Duodenal mucosa (tissue), 2 donors: Measurements from ENCODE around the gene ARHGEF10L.
A peak's percentile ranks its signal among the peaks of the same experiment; 100 is the strongest.

Source experiments
- H3K27ac ChIP-seq: one replicate; pipeline ENCODE4 v1.7.0; 2013; ENCODE audit warnings: low read depth, low read length
- H3K27me3 ChIP-seq, 2 donors: one replicate each; pipeline ENCODE4 v1.7.0; 2013; ENCODE audit warnings: low read length in 2 of 2, control low read depth in 1 of 2; ENCODE audit not compliant: insufficient read depth in 2 of 2, control insufficient read depth in 1 of 2
- H3K36me3 ChIP-seq, 2 donors: one replicate each; pipeline ENCODE4 v1.7.0; 2013; ENCODE audit warnings: low read length in 2 of 2, control low read depth in 1 of 2; ENCODE audit not compliant: insufficient read depth in 2 of 2, control insufficient read depth in 1 of 2
- H3K4me1 ChIP-seq, 2 donors: one replicate each; pipeline ENCODE4 v1.7.0; 2013; ENCODE audit warnings: low read length in 2 of 2, control low read depth in 1 of 2; ENCODE audit not compliant: insufficient read depth in 2 of 2, control insufficient read depth in 1 of 2
- H3K4me3 ChIP-seq, 2 donors: one replicate each; pipeline ENCODE4 v1.7.0; 2013; ENCODE audit warnings: low read length in 2 of 2, low read depth in 1 of 2
- H3K9ac ChIP-seq, 2 donors: one replicate each; pipeline ENCODE4 v1.7.0; 2013; ENCODE audit warnings: low read length in 2 of 2, low read depth in 1 of 2
- H3K9me3 ChIP-seq, 2 donors: one replicate each; pipeline ENCODE4 v1.7.0; 2013; ENCODE audit warnings: low read length in 2 of 2, control low read depth in 1 of 2; ENCODE audit not compliant: control insufficient read depth in 1 of 2

The ARHGEF10L gene

DNA sequence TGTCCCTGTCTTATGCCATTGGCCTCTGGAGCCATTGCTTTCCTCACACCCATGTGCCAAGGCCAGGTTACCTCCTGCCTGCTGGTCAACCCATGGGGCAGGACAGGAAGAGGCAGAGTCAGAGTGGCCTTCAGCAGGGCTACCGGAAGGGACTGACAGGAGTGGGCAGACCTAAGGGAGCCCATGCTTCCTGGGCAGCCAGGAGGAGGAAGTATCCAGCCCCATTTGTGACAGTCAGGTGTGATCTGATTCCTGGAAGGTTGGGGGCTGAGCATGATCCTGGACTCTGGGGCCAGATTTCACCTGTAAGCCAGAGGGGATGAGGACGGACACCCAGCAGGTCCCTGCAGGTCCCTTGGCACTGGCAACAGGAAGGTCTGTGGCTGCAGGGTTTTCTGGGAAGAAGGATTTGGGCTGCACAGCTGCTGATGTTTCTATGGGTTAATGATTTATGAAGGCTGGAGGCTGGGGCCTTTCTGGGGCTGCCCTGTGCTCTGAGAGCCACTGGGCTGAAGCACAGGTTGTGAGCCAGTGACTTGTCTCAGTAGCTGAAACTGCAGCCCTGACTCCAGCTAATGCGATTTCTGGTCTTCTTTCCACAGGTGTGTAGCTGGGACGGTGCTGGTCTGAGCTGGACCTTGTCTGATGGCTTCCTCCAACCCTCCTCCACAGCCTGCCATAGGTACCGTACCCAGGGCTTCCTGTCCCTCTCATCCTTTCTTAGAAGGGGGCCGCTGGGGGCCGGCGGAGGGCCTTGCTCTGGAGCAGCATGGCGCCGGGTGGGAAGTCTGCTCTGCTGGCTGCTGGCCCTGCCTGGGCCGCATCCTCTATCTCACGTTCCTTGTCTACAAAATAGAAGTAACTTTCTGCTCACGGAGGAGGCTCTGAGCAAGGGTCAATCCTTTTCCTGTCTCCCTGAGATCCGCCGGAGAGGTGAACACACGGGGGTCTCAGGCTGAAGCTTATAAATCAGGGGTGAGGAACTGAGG lies 40.7 kb downstream of the ARHGEF10L start:
- H3K27me3 ChIP-seq = no peaks in the 10 kb centered on the region
- H3K9me3 ChIP-seq = no peaks in the 10 kb centered on the region
- H3K36me3 ChIP-seq = peaks cover 0 to 3% of the 10 kb centered on the region in 2 donors
- H3K9ac ChIP-seq = peak overlapping the region; percentile 67 to 74
- peak overlapping the region; percentile 77 for H3K27ac ChIP-seq
- H3K4me3 ChIP-seq = peak overlapping the region; percentile 66 to 71
- peaks cover 40% of the 10 kb centered on the region in 2 donors for H3K4me1 ChIP-seq

DNA sequence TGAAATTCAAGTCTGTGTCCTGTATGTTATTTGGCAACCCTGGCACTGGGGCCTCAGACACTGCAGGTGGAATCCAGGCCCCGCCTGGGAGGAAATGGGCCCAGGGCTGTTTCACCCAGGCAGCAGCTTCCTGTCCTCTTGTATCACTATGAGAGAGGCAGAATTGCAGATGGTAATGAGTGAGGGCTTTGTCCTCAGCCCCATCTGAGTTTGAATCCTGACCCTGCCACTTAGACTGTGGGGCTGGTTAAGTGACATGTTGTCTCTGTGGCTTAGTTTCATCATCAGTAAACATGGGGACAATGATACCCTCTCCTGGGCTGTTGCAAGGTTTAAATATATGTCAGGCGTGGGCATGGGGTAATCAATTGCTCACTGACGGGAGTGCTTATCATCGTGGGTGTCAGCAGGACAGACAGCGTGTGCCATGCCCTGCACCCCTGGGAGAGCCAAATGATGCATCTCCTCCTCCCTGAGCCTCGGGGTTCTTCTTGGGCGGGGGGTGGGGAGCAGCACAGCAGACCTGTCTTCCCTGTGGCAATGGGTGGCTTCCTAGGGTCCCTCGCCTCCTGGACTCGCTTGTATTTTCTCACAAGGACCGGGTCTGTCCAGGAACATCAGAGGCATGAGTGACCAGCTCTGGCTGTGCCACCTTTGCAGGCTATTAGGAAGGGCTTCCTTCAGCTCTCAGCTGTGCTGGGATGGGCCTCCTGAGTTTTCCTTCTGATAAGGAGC lies 42.1 kb downstream of the ARHGEF10L start:
- Histone ChIP-seq H3K4me3 (peak overlapping the region; percentile 60 to 61), H3K9me3 (no peaks in the 10 kb centered on the region), H3K27me3 (no peaks in the 10 kb centered on the region), H3K27ac (no peak overlapping the region), H3K9ac (peak overlapping the region; percentile 49 to 57), H3K4me1 (peaks cover 40 to 42% of the 10 kb centered on the region in 2 donors), H3K36me3 (peaks cover 0 to 3% of the 10 kb centered on the region in 2 donors)

DNA sequence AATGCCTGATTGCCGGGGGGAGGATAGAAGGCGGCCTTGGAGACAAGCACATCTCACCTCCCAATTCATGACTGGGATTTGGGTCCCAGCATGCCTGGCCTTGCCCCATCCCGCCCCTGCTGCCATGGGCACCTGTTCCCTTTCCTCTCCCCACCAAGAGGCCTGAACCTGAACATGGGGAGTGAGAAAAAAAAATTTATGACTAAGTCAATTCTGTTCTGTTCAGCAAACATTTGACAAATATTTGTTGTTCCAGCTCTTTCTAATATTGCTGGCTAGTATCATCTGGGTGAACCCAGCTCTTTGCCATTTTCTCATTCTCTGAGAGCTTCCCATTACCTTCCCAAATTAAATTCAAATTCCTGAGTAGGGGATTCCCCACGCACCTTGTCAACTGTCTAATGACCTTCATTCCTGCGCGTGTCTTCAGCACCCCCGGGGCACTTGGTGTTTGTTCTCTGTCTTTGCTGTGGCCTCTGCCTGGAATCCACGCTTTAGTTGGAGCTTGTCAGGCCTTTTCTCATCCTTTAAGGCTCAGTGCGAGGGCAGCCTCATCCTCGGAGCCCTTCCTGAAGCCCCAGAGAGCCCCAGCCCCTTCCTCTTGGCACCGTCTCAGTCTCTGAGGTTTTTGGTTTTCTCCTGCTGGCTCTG lies 42.8 kb downstream of the ARHGEF10L start:
- Histone ChIP-seq H3K4me3 (peak overlapping the region; percentile 60 to 61), H3K27ac (no peak overlapping the region), H3K27me3 (no peaks in the 10 kb centered on the region), H3K4me1 (peaks cover 44 to 46% of the 10 kb centered on the region in 2 donors), H3K9ac (peak overlapping the region; percentile 0 to 49), H3K36me3 (peaks cover 0 to 3% of the 10 kb centered on the region in 2 donors), H3K9me3 (no peaks in the 10 kb centered on the region)

DNA sequence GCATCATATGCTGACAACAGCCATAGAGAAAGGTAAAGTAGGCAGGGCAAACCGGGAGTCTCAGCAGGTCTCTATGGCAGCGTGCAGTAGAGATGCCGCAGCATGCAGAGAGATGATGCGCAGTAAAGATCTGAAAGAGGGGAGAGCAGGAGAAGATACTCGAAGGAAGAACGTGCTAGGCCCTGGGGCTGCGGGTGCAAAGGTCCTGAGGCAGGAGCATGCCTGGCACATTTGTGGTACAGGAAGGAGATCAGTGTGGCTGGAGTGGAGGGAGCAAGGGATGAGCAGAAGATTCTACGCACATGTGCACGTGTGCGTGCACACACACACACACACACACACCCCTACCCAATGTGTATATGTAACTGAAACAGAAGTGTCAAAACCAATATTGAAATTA lies 45.0 kb downstream of the ARHGEF10L start:
- no peak overlapping the region for H3K4me3 ChIP-seq
- no peak overlapping the region for H3K27ac ChIP-seq
- no peaks in the 10 kb centered on the region for H3K27me3 ChIP-seq
- H3K9ac ChIP-seq = no peak overlapping the region
- H3K4me1 ChIP-seq = peaks cover 58 to 59% of the 10 kb centered on the region in 2 donors
- H3K36me3 ChIP-seq = peaks cover 0 to 3% of the 10 kb centered on the region in 2 donors
- no peaks in the 10 kb centered on the region for H3K9me3 ChIP-seq

DNA sequence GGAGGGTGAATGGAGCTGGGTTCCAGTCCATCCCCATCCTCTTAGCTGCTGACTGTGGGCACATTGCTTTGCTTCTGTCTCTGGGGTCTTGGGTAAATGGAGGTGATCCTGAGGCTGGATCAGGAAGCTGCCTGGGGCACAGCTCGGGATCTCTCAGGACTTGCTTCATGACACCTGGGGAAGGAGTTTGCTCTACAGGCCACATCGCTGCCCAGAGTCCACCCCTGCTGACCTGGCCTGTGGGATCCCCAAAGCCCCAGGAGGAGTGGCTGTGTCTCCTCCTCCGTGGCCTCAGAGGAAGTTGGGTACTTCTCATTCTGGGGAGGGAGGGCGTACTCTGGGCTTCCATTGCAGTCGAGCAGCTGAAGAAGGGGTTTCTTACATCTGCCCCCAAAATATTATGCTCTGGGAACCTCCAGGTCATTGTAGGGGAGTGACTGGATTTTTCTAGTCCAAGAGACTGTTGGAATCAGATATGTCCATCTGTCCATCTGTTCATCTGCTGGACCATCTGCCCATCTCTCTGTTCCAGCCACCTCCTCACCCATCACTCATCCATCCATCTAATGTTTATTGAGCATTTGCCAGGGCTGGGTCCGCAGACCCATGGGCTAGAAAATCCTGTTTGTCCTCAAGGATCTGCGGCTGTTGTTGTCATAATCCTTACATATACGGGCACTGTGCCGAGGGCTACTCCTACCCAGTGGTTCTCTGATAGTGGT lies 45.9 kb downstream of the ARHGEF10L start:
- no peaks in the 10 kb centered on the region for H3K9me3 ChIP-seq
- peaks cover 59 to 60% of the 10 kb centered on the region in 2 donors for H3K4me1 ChIP-seq
- no peak overlapping the region for H3K27ac ChIP-seq
- peaks cover 0 to 3% of the 10 kb centered on the region in 2 donors for H3K36me3 ChIP-seq
- H3K27me3 ChIP-seq = no peaks in the 10 kb centered on the region
- H3K4me3 ChIP-seq = no peak overlapping the region
- no peak overlapping the region for H3K9ac ChIP-seq

DNA sequence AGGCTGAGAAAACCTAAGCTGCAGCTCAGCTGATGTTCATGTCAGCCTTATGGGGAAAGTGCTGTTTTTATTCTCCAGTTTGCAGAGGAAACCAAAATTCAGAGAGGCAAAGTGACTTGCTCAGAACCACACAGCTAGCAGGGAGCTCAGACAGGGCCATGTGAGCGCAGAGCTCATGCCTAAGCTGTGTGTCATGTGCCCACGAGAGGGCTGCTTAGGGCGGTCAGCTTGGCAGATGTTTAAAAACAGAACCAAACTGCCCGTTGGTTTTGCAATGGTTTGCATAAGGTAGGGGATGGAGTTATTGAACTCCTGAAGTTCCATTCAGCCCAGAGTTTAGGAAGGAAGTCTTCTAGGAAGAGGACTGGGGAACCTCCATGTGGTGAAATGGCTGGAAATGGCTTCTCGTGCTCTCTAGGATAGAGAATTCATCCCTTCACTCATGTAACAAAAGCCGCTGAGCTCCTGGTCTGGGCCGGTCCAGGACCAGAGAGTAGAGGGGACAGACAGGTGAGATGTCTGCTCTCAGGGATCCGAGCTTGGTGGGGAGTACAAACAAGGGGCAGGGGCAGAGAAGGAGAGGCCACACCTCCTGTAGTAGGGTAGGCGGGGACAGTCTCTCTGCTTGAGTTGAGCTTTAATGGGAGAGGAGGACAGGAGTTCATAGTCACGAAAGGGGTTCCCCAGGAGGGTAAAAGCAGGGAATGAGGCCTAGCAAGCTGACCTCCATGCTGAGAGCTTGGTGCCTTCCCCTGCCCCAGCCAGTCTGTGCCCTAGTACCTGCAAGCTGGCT lies 46.9 kb downstream of the ARHGEF10L start:
- H3K4me3 ChIP-seq = no peak overlapping the region
- H3K27ac ChIP-seq = peak overlapping the region; percentile 82
- H3K9me3 ChIP-seq = no peaks in the 10 kb centered on the region
- peaks cover 57 to 59% of the 10 kb centered on the region in 2 donors for H3K4me1 ChIP-seq
- no peak overlapping the region for H3K9ac ChIP-seq
- peaks cover 0 to 9% of the 10 kb centered on the region in 2 donors for H3K36me3 ChIP-seq
- no peaks in the 10 kb centered on the region for H3K27me3 ChIP-seq

DNA sequence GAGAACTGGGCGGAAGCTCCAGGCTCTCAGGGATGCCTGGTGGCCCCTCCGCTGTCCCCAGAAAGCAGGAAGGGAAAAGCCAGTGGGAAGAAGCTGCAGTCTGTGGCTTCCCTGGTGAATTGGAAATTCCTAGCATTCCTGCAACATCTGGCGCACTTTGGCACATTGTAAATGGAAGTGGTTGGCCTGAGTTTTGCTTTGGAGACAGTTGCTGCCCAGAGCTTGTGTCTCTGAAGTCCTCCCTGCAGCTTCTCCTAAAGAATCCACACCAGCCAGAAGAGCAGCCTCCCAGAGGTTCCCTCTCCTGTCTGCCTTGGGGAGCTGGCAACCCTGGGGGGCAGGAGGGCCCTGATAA lies 48.2 kb downstream of the ARHGEF10L start:
- Histone ChIP-seq H3K36me3 (peaks cover 0 to 17% of the 10 kb centered on the region in 2 donors), H3K9ac (peak overlapping the region in 1 of 2 donors; percentile 46), H3K4me1 (peaks cover 52% of the 10 kb centered on the region in 2 donors), H3K9me3 (no peaks in the 10 kb centered on the region), H3K4me3 (peak overlapping the region in 1 of 2 donors; percentile 16), H3K27me3 (no peaks in the 10 kb centered on the region), H3K27ac (peak overlapping the region; percentile 82)

DNA sequence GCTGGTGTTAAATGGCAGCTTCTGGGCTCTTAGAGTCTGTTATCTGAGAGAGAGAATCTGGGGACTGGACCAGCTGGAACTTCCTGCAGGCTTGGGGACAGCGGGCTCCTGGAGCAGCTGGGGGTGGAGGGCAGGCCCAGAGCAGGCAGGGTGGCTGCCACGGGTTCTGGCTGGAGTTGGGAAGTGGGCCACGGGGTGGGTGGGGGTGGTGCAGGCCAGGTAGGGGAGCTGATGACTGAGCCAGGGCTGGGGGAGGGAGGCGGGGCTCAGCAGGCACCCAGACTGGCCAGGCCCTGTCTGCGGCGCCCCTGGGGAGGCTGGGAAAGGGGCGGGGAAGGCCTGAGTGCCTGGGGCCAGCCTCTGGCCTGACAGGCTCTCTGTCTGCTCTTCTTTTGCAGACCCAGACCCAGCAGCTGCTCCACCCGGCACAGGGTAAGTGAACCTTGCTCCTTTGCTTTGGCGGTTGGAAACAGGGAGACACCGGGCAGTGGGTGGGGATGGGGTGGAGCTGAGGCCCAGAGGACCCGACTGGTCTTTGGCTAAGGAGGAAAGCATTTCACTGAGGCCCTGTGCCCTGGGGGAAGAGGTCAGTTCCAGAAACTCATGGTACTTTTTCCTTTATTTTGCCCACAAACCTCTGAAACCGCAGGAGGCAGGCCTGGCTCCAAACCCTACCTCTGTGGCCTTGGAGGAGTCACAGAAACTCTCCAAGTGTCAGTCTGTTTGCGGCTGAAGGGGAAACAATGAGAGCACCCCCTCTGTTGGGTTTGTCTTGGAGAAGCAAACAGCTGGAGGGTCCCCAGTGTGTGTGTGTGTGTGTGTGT lies 48.8 kb downstream of the ARHGEF10L start:
- H3K36me3 ChIP-seq = peaks cover 1 to 22% of the 10 kb centered on the region in 2 donors
- H3K27ac ChIP-seq = peak overlapping the region; percentile 86
- peak overlapping the region; percentile 27 to 62 for H3K9ac ChIP-seq
- H3K27me3 ChIP-seq = no peaks in the 10 kb centered on the region
- H3K4me1 ChIP-seq = peaks cover 51 to 52% of the 10 kb centered on the region in 2 donors
- H3K4me3 ChIP-seq = peak overlapping the region in 1 of 2 donors; percentile 42
- no peaks in the 10 kb centered on the region for H3K9me3 ChIP-seq
